RKO (cell line): ENCODE results near the gene ATG4B.

Experiments used
- DNase-seq: peaks from one replicate; pipeline ENCODE4 v3.0.0-alpha.2; 2016; ENCODE audit warnings: low spot score

Gene ATG4B

GRCh38 chr2:241666627-241667400, 29.3 kb downstream of the ATG4B start:
- no peak for DNase-seq

GRCh38 chr2:241668354-241668753, 30.9 kb downstream of the ATG4B start:
- no peak for DNase-seq

- no peak for DNase-seq
These were observed 31.3 kb downstream of the ATG4B start for GRCh38 chr2:241668839-241669238.

GRCh38 chr2:241670333-241671110, 33.0 kb downstream of the ATG4B start:
- no peak for DNase-seq

GRCh38 chr2:241671457-241672240, 34.2 kb downstream of the ATG4B start:
- no peak for DNase-seq

GRCh38 chr2:241672243-241673188, 35.0 kb downstream of the ATG4B start:
- DNase-seq, result no peak

GRCh38 chr2:241673189-241673663, 35.7 kb downstream of the ATG4B start:
- DNase-seq, result no peak

GRCh38 chr2:241673797-241674725, 36.6 kb downstream of the ATG4B start:
- peak; percentile 54 for DNase-seq

- DNase-seq, result no peak
These were observed 38.4 kb downstream of the ATG4B start for GRCh38 chr2:241675885-241676284.

GRCh38 chr2:241676665-241677064, 39.2 kb downstream of the ATG4B start:
- DNase-seq, result no peak

- DNase-seq, result no peak
These were observed 39.9 kb downstream of the ATG4B start for GRCh38 chr2:241677392-241677791.

GRCh38 chr2:241678307-241678706, 40.8 kb downstream of the ATG4B start:
- no peak for DNase-seq

GRCh38 chr2:241678784-241679540, 41.5 kb downstream of the ATG4B start:
- no peak for DNase-seq

GRCh38 chr2:241680044-241680443, 42.6 kb downstream of the ATG4B start:
- no peak for DNase-seq

- DNase-seq, result peak; percentile 83
These were observed 43.5 kb downstream of the ATG4B start for GRCh38 chr2:241680827-241681599.

GRCh38 chr2:241686324-241686649, 48.8 kb downstream of the ATG4B start:
- DNase-seq, result no peak

GRCh38 chr2:241686650-241687425, 49.3 kb downstream of the ATG4B start, which contains the start of gene DTYMK:
TSS of gene DTYMK (minus strand) at chr2:241686815. CDS start at chr2:241686783, 32 bp downstream.
- peak; percentile 95 for DNase-seq

GRCh38 chr2:241689306-241689705, 51.8 kb downstream of the ATG4B start:
- DNase-seq, result no peak
